Fibroblast of lung (primary cell): ENCODE results near the gene EIF2S3. TPM values are rescaled to one million over a fixed set of nuclear protein-coding genes. Genes with fewer than 3 reads are reported as not detected.

Experiments used
- DNase-seq, 2 donors: peaks; one replicate each; pipeline versions ENCODE4 v3.0.0 to v3.0.0-alpha.2; 2010; ENCODE audit warnings: low read depth in 2 of 2
- H2AFZ ChIP-seq: 2 replicates; pipeline ENCODE4 v1.5.1; 2012; ENCODE audit warnings: low read length, control low read depth, inconsistent platforms
- H3K27ac ChIP-seq: 2 replicates; pipeline ENCODE4 v1.5.1; 2011; ENCODE audit warnings: low read length, control low read depth; ENCODE audit not compliant: insufficient read depth
- H3K27me3 ChIP-seq: 2 replicates; pipeline ENCODE4 v1.5.1; 2011; ENCODE audit warnings: mild to moderate bottlenecking, low read length; ENCODE audit not compliant: control insufficient read depth, insufficient read depth
- H3K36me3 ChIP-seq: 2 replicates; pipeline ENCODE4 v1.5.1; 2011; ENCODE audit warnings: low read length; ENCODE audit not compliant: control insufficient read depth, insufficient read depth
- H3K4me1 ChIP-seq: 2 replicates; pipeline ENCODE4 v1.5.1; 2011; ENCODE audit warnings: low read length; ENCODE audit not compliant: control insufficient read depth, insufficient read depth; ENCODE audit errors: extremely low read depth
- H3K4me2 ChIP-seq: 2 replicates; pipeline ENCODE4 v1.5.1; 2011; ENCODE audit warnings: low read length, control low read depth; ENCODE audit not compliant: insufficient read depth; ENCODE audit errors: extremely low read depth
- H3K4me3 ChIP-seq, 4 experiments: fragments of 200-600 bp in 1 of 4; sonication (generic) in 1 of 4; replicated peaks in 1 of 4; 2 replicates each; pipeline ENCODE4 v1.5.1; 2011 to 2016; ENCODE audit warnings: low read length in 4 of 4, low read depth in 3 of 4, mild to moderate bottlenecking in 3 of 4, control low read depth in 2 of 4, inconsistent platforms in 1 of 4, mixed read lengths in 1 of 4; ENCODE audit not compliant: insufficient read depth in 1 of 4; ENCODE audit errors: control extremely low read depth in 1 of 4
- H3K79me2 ChIP-seq: 2 replicates; pipeline ENCODE4 v1.5.1; 2012; ENCODE audit warnings: mild to moderate bottlenecking, low read length, inconsistent platforms; ENCODE audit not compliant: control insufficient read depth, insufficient read depth
- H3K9ac ChIP-seq: 2 replicates; pipeline ENCODE4 v1.5.1; 2011; ENCODE audit warnings: mild to moderate bottlenecking, low read length, control low read depth; ENCODE audit not compliant: insufficient read depth
- H3K9me3 ChIP-seq: 2 replicates; pipeline ENCODE4 v1.5.1; 2012; ENCODE audit warnings: low read depth, low read length; ENCODE audit not compliant: control insufficient read depth, insufficient read depth
- H4K20me1 ChIP-seq: 2 replicates; pipeline ENCODE4 v1.5.1; 2011; ENCODE audit warnings: low read length; ENCODE audit not compliant: control insufficient read depth, insufficient read depth; ENCODE audit errors: extremely low read depth
- EZH2 ChIP-seq: IDR thresholded peaks from 2 replicates; pipeline ENCODE4 v1.5.1; 2012; ENCODE audit warnings: low read length, control low read depth, mild to moderate bottlenecking; ENCODE audit errors: missing control alignments
- polyA plus RNA-seq, 2 donors: library from polyadenylated mRNA; depleted of rRNA in 1 of 2; stranded (reverse) in 1 of 2; unstranded in 1 of 2; fragments of >200 nt; gene quantifications; 2 replicates each; pipeline ENCODE4 v1.2.1, GENCODE V29; 2011 to 2012; ENCODE audit warnings: missing spikeins in 1 of 2
- total RNA-seq: library from RNA; depleted of rRNA; stranded (reverse); fragments of >200 nt; gene quantifications from 2 replicates; pipeline ENCODE4 v1.2.1, GENCODE V29; 2014
- TF ChIP-seq, protein P1 (sequence below), 2 donors: IDR thresholded peaks in 1 of 2; conservative IDR thresholded peaks in 1 of 2; 1 replicate in 1 of 2; 2 replicates in 1 of 2; pipeline ENCODE4 v1.5.1; 2011 to 2012; ENCODE audit warnings: low read length in 2 of 2, control low read depth in 1 of 2, inconsistent platforms in 1 of 2, low read depth in 1 of 2, mild to moderate bottlenecking in 1 of 2

The EIF2S3 gene
- total and polyA plus RNA-seq, 2 donors (not counting 1 experiment from before 2014, with no cell fraction given), result 81.2 to 275 TPM

DNA sequence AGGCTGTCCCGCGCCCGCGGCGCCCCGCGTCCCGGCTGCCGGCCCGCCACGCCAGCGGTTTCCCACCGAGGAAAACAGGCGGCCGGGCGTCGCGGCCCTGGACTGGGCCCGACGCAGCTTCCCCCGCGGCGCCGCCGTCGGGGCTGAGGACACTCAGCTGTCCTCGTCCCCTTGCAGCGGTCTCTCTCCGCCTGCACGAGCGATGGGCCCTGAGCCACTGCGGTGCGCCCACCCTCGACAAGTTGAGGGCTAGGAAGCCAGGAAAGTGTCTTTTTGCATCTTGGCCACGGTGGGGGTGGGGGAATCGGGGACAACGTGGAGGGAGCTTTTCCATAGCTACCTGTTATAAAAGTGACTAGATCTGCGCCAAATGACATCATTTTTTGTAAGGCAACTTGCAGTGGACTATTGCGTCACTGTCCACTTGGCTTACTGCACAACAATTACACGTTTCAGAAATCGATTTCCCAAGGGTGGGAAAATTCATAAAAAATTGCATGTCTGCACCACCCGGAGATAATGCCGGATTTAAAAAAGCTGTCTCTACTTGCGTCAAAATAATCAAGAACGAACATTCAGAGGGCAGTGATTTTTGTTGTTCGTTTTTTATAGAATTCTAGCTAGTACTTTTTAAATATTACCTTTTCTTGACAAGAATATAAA is 28.9 kb upstream of the EIF2S3 start:
- peak overlapping the region; percentile 80 for H3K4me2 ChIP-seq
- no peak overlapping the region for H2AFZ ChIP-seq
- H3K4me3 ChIP-seq, result peak overlapping the region; percentile 60 to 84 (median 75)
- TF ChIP-seq, protein P1, sequence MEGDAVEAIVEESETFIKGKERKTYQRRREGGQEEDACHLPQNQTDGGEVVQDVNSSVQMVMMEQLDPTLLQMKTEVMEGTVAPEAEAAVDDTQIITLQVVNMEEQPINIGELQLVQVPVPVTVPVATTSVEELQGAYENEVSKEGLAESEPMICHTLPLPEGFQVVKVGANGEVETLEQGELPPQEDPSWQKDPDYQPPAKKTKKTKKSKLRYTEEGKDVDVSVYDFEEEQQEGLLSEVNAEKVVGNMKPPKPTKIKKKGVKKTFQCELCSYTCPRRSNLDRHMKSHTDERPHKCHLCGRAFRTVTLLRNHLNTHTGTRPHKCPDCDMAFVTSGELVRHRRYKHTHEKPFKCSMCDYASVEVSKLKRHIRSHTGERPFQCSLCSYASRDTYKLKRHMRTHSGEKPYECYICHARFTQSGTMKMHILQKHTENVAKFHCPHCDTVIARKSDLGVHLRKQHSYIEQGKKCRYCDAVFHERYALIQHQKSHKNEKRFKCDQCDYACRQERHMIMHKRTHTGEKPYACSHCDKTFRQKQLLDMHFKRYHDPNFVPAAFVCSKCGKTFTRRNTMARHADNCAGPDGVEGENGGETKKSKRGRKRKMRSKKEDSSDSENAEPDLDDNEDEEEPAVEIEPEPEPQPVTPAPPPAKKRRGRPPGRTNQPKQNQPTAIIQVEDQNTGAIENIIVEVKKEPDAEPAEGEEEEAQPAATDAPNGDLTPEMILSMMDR (conservative IDR thresholded peaks at IDR 0.05 in 1 of 2, IDR thresholded peaks at IDR 0.05 in 1 of 2; ENCODE audit: low read depth in 1 of 2, low read length in 2 of 2), result no peak
- TF ChIP-seq EZH2, result no peak
- H3K4me1 ChIP-seq, result no peaks in the 10 kb centered on the region
- H3K36me3 ChIP-seq, result no peaks in the 10 kb centered on the region
- peaks cover 28% of the 10 kb centered on the region for H3K79me2 ChIP-seq
- H3K9ac ChIP-seq, result peak overlapping the region; percentile 96
- H3K27ac ChIP-seq, result peak overlapping the region; percentile 97
- no peaks in the 10 kb centered on the region for H3K27me3 ChIP-seq
- H3K9me3 ChIP-seq, result no peaks in the 10 kb centered on the region
- peak; percentile 68 to 89 for DNase-seq
- H4K20me1 ChIP-seq, result no peaks in the 10 kb centered on the region

- H3K27ac ChIP-seq, result peak overlapping the region; percentile 97
- peak overlapping the region; percentile 60 to 84 (median 75) for H3K4me3 ChIP-seq
- peak overlapping the region; percentile 1 for H2AFZ ChIP-seq
- peak in 1 of 2 donors; percentile 26 for DNase-seq
- peak overlapping the region; percentile 80 for H3K4me2 ChIP-seq
- H3K4me1 ChIP-seq, result no peaks in the 10 kb centered on the region
- TF ChIP-seq EZH2, result no peak
- TF ChIP-seq, protein P1 (conservative IDR thresholded peaks at IDR 0.05 in 1 of 2, IDR thresholded peaks at IDR 0.05 in 1 of 2; ENCODE audit: low read depth in 1 of 2, low read length in 2 of 2), result no peak
- no peaks in the 10 kb centered on the region for H3K27me3 ChIP-seq
- no peaks in the 10 kb centered on the region for H3K9me3 ChIP-seq
- peaks cover 23% of the 10 kb centered on the region for H3K79me2 ChIP-seq
- H3K9ac ChIP-seq, result peak overlapping the region; percentile 96
- H3K36me3 ChIP-seq, result no peaks in the 10 kb centered on the region
- no peaks in the 10 kb centered on the region for H4K20me1 ChIP-seq
Measured at GRCh38 chrX:24026432-24026831, 28.3 kb upstream of the EIF2S3 start.

GRCh38 chrX:24027086-24027485 is 27.7 kb upstream of the EIF2S3 start, which contains the start of gene KLHL15:
TSS of gene KLHL15 (minus strand) at chrX:24027186. CDS start at chrX:24006693, 20,493 bp downstream.
- no peaks in the 10 kb centered on the region for H3K36me3 ChIP-seq
- H3K4me2 ChIP-seq, result peak within 1 kb of the TSS; percentile 80
- peak within 1 kb of the TSS; percentile 1 for H2AFZ ChIP-seq
- peak within 1 kb of the TSS; percentile 96 for H3K9ac ChIP-seq
- H4K20me1 ChIP-seq, result no peaks in the 10 kb centered on the region
- no peaks in the 10 kb centered on the region for H3K27me3 ChIP-seq
- H3K27ac ChIP-seq, result peak within 1 kb of the TSS; percentile 97
- H3K4me1 ChIP-seq, result no peaks in the 10 kb centered on the region
- TF ChIP-seq, protein P1 (conservative IDR thresholded peaks at IDR 0.05 in 1 of 2, IDR thresholded peaks at IDR 0.05 in 1 of 2; ENCODE audit: low read depth in 1 of 2, low read length in 2 of 2), result no peak
- no peak for TF ChIP-seq EZH2
- H3K9me3 ChIP-seq, result no peaks in the 10 kb centered on the region
- peaks cover 20% of the 10 kb centered on the region for H3K79me2 ChIP-seq
- DNase-seq, result no peak
- peak within 1 kb of the TSS; percentile 60 to 84 (median 75) for H3K4me3 ChIP-seq
